GM21529 (cell line): Measurements from ENCODE around the gene PEX5L.
"Not testable (repeated sequence)": the region's sequence is repeated elsewhere in the genome, so short reads cannot be mapped to it uniquely, and the experiment has no call there.

Source experiments
- ATAC-seq: cut with Tn5 transposase; IDR thresholded peaks from one replicate; pipeline ENCODE4 v1.9.1; 2021; ENCODE audit not compliant: unreplicated experiment

PEX5L gene

GRCh38 chr3:180036671-180037455 is at the start of gene PEX5L:
TSS of gene PEX5L (minus strand) at chr3:180036937. CDS start at chr3:180036599, 338 bp downstream.
- peak; percentile 80 for ATAC-seq

DNA sequence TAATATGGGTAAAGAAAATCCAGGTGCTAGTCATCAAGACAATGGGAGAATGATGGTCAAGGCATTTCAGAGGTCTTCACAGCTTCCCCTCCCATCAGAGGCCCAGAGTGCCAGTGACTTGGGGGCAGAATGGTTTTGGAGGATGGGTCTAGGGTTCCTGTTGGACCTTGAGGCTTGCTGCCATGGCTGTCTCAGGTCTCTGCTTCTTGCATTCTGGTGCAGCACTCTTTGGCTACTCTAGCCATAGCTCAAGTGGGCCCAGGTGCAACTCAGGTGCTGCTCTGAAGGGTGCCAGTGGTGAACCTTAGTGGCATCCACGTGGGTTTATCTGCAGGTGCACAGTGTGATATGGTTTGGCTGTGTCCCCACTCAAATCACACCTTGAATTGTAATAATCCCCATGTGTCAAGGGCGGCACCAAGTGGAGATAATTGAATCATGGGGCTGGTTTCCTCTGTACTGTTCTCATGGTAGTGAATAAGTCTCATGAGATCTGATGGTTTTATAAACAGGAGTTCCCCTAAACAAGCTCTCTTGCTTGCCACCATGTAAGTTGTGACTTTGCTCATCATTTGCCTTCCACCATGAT is 48.5 kb upstream of the PEX5L start:
- ATAC-seq = no peak

DNA sequence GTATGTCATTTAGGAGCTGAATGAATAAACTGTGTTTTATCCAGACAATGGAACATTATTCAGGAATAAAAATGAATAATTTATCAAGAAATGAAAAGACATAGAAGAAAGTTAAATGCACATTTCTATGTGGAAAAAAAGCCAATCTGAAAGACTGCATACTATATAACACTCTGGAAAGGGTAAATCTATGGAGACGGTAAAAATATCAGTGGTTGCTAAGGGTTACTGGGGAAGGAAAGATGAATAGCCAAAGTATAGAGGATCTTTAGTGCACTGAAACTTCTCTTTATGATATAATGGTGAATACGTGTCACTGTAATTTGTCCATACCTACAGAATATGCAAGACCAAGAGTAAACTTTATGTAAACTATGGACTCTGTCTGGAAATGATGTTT is 46.0 kb upstream of the PEX5L start:
- ATAC-seq = no peak

DNA sequence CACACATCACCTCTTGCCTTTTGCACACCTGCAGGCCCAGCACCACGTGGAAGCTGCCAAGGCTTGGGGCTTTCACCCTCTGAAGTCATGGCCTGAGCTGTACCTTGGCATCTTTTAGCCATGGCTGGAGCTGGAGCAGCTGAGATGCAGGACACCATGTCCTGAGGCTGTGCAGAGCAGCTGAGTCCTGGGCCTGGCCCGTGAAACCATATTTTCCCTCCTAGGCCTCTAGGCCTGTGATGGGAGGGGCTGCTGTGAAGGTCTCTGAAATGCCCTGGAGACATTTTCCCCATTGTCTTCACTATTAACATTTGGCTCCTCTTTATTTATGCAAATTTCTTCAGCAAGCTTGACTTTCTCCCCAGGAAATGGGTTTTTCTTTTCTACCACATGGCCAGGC is 41.9 kb upstream of the PEX5L start:
- no peak for ATAC-seq

DNA sequence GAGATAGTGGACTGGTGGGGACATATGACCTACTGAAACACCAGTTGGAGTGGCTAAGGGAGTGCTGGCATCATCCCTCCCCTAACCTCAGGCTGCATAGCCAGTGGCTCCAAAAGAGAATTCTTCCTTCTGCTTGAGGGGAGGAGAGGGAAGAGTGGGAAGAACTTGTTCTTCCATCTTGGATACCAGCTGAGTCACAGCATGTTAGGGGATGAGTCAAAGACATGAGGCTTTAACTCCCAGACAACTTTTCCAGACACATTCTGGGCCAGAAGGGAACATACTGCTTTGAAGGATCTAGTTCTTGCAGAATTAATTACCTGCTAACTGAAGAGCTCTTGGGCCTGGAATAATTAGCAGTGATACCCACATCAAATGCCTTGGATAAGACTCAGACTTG is 36.8 kb upstream of the PEX5L start:
- no peak for ATAC-seq

- ATAC-seq = no peak
Observed at GRCh38 chr3:180072786-180073185, 36.0 kb upstream of the PEX5L start.

- no peak for ATAC-seq
Observed at GRCh38 chr3:180070925-180071324, 34.2 kb upstream of the PEX5L start.

DNA sequence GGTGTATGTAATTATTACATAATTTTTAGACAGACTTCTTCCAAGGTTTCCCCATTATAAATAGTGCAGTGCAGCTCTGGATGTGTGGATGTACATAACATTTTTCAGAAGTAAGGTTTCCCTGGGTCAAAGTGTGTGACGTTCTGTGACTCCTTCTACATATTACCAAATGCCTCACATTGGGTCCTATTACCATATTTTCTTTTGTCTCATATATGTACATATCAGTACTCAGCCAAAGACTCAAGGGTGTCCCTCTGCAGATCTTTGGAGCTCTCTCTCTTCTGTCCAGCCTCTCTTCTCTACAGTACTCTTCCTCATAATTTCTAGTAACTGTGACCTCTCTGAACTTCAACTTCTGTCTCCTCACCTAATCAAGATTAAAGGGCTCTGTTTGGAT is 31.3 kb upstream of the PEX5L start:
- no peak for ATAC-seq

- ATAC-seq = no peak
Observed at GRCh38 chr3:180066598-180066997, 29.9 kb upstream of the PEX5L start.

- no peak for ATAC-seq
Observed at GRCh38 chr3:180063783-180064182, 27.0 kb upstream of the PEX5L start.

DNA sequence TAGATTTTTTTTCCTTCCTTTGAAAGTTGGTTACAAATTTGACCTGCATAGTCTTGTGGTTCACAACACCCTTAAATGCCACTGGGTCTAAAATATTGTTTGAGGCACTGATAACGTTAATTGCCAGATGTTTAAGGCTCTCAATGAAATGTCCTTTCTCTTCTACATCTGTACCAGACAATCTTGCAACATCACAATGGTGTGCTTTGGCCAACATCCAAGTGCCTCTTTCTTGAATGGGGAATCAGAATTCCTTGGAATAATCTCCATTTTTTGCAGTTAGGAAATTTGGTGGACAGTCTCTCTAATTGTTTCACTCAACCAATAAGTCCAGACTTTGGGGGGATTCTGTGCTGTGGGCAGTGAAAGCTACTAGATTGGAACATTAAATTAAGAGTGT is 26.0 kb upstream of the PEX5L start:
- ATAC-seq = no peak

DNA sequence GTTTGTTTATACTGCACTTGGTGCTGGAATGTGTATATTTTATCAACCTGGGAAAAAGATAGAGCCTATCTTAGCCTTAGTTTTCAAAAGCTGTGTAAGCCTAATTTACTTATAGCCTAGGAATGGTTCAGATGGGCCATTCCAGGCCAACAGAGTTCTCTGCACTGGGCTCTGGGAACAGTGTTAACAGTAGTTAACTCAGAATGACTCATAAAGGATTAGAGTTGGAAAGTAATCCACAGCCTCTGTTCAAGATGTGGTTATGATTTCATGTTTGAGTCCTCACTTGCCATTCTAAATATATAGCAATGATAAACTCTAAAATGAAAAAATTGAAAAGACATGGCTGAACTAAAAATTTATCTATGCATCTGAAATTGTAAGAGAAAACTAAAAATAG is 22.6 kb upstream of the PEX5L start:
- no peak for ATAC-seq

DNA sequence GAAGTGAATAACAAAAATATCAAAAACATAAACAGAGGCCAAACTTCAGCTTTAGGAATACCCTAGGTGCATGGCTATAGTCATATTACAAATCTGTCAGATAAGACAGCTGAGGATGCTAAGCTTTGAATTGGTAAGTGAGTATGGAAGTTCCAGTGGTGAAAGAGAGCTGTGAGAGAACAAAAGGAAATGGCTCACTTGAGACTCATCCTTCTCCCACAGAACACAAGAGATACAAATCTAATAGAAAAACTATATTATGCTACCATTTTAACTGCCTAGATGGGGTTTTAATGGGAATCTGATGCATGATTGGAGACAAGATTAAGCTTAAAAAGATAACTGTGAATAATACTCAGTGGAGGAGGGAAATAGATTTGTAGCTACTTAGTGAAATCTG is 21.5 kb upstream of the PEX5L start:
- no peak for ATAC-seq

GRCh38 chr3:180055656-180056055 is 18.9 kb upstream of the PEX5L start:
- ATAC-seq = not testable (repeated sequence)

DNA sequence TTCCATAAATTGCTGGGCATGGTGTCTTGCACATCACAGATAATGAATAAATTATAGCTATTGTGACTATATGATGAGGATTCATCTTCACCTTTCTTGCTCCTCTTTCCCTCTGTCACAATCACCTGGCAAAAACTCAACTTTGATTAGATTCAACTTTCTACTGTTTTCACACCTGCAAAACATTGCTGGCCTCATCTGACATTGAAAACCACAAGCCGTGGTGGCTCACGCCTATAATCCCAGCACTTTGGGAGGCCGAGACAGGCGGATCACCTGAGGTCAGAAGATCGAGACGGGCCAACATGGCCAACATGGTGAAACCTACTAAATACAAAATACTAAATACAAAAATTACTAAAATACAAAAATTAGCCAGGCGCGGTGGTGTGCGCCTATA is 12.7 kb upstream of the PEX5L start:
- no peak for ATAC-seq

- no peak for ATAC-seq
Observed at GRCh38 chr3:180048840-180049239, 12.1 kb upstream of the PEX5L start.

- ATAC-seq = peak; percentile 97
Observed at GRCh38 chr3:180048103-180048502, 11.4 kb upstream of the PEX5L start.

GRCh38 chr3:180040966-180041365 is 4.2 kb upstream of the PEX5L start:
- no peak for ATAC-seq

DNA sequence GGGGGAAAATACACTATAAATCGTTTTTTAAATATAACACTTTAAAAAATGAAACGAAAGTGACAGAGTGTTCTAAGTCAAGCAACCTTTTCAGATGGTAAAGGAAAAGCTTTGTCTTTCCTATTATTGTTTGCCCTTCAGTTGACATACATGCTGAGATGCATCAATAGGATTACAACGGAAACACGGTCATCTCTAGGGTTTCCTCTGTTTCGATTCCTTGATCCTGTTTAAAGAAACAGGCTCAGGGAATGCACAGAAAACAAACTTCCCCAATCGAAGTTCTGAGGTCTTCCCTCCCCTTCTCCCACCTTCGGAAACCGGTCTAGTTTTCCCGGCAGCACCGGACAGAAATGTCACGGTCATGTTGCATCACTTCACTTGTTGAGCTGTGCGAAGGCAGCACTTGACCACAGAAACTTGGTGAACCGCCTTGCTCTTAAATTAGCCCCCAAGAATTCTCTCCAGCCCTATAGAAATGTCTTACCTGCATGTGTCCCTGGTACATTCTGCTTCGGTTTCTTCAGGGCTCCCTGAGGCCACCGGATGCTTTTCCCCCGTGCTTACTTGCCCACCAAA is 556 bp downstream of the PEX5L start:
- ATAC-seq = peak; percentile 67

GRCh38 chr3:180026997-180027396 is 9.7 kb downstream of the PEX5L start:
- no peak for ATAC-seq

DNA sequence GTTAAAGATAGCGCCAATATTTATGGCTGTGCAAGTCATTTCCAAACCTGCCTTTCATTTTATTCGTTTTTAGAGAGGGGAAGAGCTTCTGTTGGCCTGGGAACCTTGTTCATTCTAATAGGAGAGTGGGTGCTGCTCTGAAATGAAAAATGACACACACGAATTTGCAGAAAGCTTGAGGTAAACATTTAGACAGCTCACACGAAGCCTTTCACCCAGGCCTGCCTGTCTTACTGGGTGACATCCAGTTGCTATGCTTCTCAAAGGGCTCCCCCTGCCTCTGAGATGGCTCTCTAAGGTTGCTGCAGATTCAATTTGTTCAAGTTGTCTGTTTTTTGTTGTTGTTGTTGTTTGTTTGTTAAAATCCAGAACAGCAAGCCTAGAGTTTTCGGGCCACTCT is 18.2 kb downstream of the PEX5L start:
- ATAC-seq = peak; percentile 74

- ATAC-seq = no peak
Observed at GRCh38 chr3:180017846-180018245, 18.9 kb downstream of the PEX5L start.
